Stimulated activated CD8-positive, alpha-beta memory T cell treated with anti-CD3 and anti-CD28 coated beads, Interleukin-7, amount 100 ng/mL, for 1 hour (primary cell): ENCODE results near the gene FCMR.
"Not testable (repeated sequence)": the region's sequence is repeated elsewhere in the genome, so short reads cannot be mapped to it uniquely, and the experiment has no call there.

Experiments
- DNase-seq, 2 donors: peaks; one replicate each; pipeline ENCODE4 v3.0.0-alpha.2; 2020; ENCODE audit warnings: low read depth in 2 of 2

Gene FCMR

GRCh38 chr1:206873603-206874188 lies 48.0 kb downstream of the FCMR start:
- no peak for DNase-seq

GRCh38 chr1:206872139-206872538 lies 49.6 kb downstream of the FCMR start:
- DNase-seq = no peak

GRCh38 chr1:206868264-206868663 lies 53.5 kb downstream of the FCMR start:
- no peak for DNase-seq

- DNase-seq = no peak
Observed at GRCh38 chr1:206867716-206868115, 54.0 kb downstream of the FCMR start.

- no peak for DNase-seq
Observed at GRCh38 chr1:206867239-206867638, 54.5 kb downstream of the FCMR start.

GRCh38 chr1:206866062-206866461 lies 55.7 kb downstream of the FCMR start:
- no peak for DNase-seq

- DNase-seq = peak; percentile 69 to 84
Observed at GRCh38 chr1:206864939-206865671, 56.6 kb downstream of the FCMR start, which contains the start of gene IL20. TSS of gene IL20 (plus strand) at chr1:206865623. CDS start at chr1:206865853, 230 bp downstream.

- no peak for DNase-seq
Observed at GRCh38 chr1:206863266-206863665, 58.5 kb downstream of the FCMR start.

GRCh38 chr1:206860165-206860564 lies 61.6 kb downstream of the FCMR start:
- no peak for DNase-seq

- DNase-seq = no peak
Observed at GRCh38 chr1:206859082-206859521, 62.6 kb downstream of the FCMR start.

GRCh38 chr1:206856674-206857464 lies 64.9 kb downstream of the FCMR start:
- no peak for DNase-seq

- no peak for DNase-seq
Observed at GRCh38 chr1:206855859-206856258, 65.9 kb downstream of the FCMR start.

GRCh38 chr1:206854401-206855129 lies 67.2 kb downstream of the FCMR start:
- no peak for DNase-seq

GRCh38 chr1:206853696-206854095 lies 68.0 kb downstream of the FCMR start:
- not testable (repeated sequence) for DNase-seq
